22Rv1 (cell line): ENCODE results near the gene ADAM8.
A peak's percentile ranks its signal among the peaks of the same experiment; 100 is the strongest.

Source experiments
- H3K27ac ChIP-seq: fragments of 450-650 bp; 2 replicates; pipeline ENCODE4 v1.5.1; 2017
- ZFX ChIP-seq: fragments of 450-650 bp; IDR thresholded peaks from 2 replicates; pipeline ENCODE4 v1.6.1; 2017; ENCODE audit warnings: antibody characterized with exemption, borderline replicate concordance
- TF ChIP-seq, protein P1 (sequence below): fragments of 450-650 bp; IDR thresholded peaks from 2 replicates; pipeline ENCODE4 v1.5.1; 2017; ENCODE audit warnings: mild to moderate bottlenecking

Gene ADAM8

DNA sequence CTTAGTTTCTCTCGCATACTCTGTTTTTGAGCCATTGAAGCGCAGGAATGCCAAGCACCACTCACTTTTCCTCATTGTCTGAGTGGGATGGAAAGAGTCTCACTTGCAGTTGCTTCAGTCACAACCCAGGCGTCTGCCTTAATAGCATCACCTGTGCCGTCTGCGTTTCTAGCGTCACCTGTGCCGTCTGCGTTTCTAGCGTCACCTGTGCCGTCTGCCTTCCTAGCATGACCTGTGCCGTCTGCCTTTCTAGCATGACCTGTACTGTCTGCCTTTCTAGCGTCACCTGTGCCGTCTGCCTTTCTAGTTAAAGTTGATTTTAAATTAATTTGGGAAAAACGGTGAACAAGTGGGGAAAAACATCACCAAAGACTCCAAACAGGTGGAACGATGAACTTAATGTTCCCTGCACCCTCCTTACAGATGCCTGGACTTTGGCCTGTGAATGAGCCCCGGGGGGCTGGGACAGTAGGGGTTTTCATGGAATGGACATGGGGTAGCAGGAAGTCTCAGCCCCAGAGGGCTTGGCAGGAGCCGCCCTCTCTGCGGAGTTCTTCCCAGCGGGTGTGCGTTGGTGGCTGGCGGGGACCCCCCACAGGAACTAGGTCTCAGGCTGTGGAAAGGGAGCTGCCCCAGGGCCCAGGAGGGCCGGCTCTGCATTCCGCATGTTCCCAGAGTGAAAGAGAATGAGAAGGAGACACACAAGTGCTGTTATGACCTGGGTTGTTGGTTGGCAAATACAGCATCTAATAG lies 35.5 kb upstream of the ADAM8 start:
- no peak overlapping the region for H3K27ac ChIP-seq
- no peak for TF ChIP-seq ZFX
- TF ChIP-seq, protein P1, sequence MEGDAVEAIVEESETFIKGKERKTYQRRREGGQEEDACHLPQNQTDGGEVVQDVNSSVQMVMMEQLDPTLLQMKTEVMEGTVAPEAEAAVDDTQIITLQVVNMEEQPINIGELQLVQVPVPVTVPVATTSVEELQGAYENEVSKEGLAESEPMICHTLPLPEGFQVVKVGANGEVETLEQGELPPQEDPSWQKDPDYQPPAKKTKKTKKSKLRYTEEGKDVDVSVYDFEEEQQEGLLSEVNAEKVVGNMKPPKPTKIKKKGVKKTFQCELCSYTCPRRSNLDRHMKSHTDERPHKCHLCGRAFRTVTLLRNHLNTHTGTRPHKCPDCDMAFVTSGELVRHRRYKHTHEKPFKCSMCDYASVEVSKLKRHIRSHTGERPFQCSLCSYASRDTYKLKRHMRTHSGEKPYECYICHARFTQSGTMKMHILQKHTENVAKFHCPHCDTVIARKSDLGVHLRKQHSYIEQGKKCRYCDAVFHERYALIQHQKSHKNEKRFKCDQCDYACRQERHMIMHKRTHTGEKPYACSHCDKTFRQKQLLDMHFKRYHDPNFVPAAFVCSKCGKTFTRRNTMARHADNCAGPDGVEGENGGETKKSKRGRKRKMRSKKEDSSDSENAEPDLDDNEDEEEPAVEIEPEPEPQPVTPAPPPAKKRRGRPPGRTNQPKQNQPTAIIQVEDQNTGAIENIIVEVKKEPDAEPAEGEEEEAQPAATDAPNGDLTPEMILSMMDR = no peak

DNA sequence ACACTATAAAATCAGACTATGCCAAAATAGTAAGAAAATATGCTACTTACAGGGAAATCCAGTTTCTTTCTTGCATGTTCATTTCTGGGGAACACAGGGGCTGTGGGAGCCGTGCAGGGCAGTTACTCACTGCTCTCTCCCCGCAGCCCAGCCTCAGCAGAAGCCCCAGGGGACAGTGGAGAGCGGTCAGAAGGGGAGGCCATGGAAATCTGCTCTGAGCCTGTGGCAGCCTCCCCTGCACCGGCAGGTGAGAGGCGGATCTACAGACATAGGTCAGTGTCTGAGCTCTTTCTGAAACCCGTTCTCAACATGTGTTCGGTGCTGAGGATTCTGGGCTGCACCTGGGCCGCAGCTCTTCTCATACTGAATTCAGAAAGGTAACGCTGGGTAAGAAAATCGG lies 34.9 kb upstream of the ADAM8 start:
- TF ChIP-seq, protein P1 = no peak
- no peak for TF ChIP-seq ZFX
- no peak overlapping the region for H3K27ac ChIP-seq

DNA sequence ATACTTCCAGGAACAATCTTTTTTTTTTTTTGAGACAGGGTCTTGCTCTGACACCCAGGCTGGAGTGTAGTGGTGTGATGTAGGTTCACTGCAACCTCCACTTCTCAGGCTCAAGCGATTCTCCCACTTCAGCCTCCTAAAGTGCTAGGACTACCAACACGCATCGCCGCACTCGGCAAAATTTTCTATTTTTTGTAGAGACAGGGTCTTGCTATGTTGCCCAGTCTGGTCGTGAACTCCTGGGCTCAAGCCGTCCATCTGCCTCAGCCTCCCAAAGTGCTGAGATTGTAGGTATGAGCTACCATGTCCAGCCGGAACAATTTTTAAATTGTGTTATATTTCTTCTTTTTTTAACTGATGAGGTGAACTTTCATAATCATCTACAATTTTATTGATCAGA lies 34.1 kb upstream of the ADAM8 start:
- TF ChIP-seq ZFX = no peak
- TF ChIP-seq, protein P1 = no peak
- no peak overlapping the region for H3K27ac ChIP-seq

DNA sequence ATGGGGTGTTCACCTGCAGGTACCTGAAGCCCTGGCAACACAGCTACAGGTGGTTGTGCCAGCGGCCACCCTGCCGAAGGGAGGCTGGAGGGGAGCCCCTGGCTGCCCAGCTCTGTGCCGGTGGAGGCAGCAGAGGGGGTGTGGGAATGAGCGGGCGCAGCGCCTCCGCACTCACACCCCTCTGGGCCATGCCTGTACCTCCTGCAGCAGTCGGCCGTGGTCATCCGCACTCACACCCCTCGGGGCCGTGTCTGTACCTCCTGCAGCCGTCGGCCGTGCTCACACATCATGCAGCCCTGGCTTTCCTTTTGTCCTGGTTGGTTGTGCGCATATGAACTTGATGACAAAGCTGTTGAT lies 33.7 kb upstream of the ADAM8 start:
- no peak overlapping the region for H3K27ac ChIP-seq
- no peak for TF ChIP-seq ZFX
- TF ChIP-seq, protein P1 = no peak

DNA sequence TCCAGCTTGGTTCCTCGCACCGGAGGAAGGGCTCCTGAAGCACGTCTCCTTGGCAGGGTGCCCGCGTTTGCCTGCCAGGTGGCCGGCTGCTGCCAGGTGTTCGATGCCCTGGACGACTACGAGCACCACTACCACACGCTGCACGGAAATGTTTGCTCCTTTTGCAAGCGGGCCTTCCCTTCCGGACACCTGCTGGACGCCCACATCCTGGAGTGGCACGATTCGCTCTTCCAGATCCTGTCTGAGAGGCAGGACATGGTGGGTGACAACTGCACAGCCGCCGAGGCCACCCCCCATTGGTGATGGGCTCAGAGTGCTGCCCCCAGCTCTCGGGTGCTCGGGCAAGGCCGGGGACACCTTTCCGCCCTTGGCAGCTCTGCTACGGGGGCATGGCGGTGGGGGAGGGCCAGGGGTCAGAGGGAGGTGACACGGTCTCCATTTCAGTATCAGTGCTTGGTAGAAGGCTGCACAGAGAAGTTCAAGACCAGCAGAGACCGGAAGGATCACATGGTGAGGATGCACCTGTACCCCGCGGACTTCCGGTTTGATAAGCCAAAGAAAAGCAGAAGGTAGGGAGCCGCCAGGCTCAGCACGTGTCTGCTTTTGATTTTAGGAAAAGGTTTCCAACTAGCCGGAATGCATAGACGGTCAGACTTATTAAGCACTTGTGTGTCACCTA lies 33.2 kb upstream of the ADAM8 start:
- no peak for TF ChIP-seq ZFX
- TF ChIP-seq, protein P1 = no peak
- H3K27ac ChIP-seq = peak overlapping the region; percentile 92

DNA sequence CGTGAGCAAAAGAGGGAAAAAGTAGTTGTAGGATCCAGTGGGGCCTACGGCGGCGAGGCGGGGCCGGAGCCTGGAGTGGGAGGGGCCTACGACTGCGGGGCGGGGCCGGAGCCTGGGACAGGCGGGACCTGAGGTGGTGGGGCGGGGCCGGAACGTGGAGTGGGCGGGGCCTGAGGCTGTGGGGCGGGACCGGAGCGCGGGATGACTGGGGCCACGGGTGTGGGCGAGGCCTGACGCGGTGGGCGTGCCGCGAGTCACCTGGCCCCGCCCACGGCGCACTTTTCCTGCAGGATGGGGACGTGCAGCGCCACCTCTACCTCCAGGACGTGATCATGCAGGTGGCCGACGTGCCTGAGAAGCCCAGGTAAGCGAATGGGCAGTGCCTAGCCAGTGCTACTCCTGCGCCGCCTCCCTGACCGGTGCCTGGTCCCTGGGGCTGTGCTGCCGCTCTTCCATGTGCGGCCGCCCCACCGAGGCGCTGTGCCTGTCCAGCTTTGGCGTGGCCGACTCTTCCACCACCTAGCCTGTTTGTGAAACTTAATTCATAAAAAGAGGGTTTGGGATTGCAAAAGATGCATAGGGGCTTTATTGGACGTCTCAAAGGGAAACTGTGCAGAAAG lies 32.5 kb upstream of the ADAM8 start:
- H3K27ac ChIP-seq = peak overlapping the region; percentile 92
- TF ChIP-seq ZFX = no peak
- TF ChIP-seq, protein P1 = peak; percentile 46
